Activated T-cell treated with anti-CD3 and anti-CD28 coated beads, Interleukin-2, amount 50 U/mL, for 1 hour (primary cell): ENCODE data around the gene KCNJ6.
A peak's percentile ranks its signal among the peaks of the same experiment; 100 is the strongest.
"Not testable (repeated sequence)": the region's sequence is repeated elsewhere in the genome, so short reads cannot be mapped to it uniquely, and the experiment has no call there.

Source experiments
- DNase-seq: peaks from one replicate; pipeline ENCODE4 v3.0.0-alpha.2; 2020

Gene KCNJ6

GRCh38 chr21:37592496-37592895 lies 323.8 kb downstream of the KCNJ6 start:
- DNase-seq, result no peak

DNA sequence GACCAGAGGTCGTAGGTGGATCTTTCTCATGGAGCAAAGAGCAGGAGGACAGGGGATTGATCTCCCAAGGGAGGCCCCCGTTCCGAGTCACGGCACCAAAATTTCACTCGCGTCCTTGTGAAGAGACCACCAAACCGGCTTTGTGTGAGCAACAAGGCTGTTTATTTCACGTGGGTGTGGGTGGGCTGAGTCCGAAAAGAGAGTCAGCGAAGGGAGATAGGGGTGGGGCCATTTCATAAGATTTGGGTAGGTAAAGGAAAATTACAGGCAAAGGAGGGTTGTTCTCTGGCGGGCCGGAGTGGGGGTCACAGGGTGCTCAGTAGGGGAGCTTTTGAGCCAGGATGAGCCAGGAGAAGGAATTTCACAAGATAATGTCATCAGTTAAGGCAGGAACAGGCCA lies 324.3 kb downstream of the KCNJ6 start:
- DNase-seq, result not testable (repeated sequence)

- not testable (repeated sequence) for DNase-seq
Observed at GRCh38 chr21:37590836-37591235, 325.4 kb downstream of the KCNJ6 start.

- not testable (repeated sequence) for DNase-seq
Observed at GRCh38 chr21:37588644-37589043, 327.6 kb downstream of the KCNJ6 start.

DNA sequence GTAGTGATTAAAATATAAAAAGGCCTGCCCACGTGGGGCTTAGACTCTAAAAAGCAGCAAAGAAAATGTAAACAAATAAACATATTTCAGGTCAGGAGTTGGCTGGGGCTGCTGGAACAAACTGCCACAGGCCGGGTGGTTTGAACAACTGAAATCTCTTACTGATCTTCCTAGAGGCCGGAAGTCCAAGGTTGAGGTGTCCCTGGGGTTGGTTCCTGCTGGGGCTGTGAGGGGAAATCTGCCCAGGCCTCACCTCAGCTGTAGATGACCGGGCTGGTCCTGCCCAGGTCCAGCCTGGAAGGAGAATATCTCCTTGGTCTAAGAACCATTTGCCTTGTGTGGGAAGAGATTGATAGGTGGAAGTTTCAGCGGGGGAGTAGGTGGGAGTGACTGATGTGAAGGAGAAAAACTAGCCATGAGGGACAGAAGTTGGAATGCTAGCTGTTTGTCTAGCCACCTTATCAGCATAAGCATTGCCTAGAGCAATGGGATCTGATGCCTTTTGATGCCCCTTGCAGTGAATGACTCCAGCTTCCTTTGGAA lies 328.6 kb downstream of the KCNJ6 start:
- DNase-seq, result no peak

- no peak for DNase-seq
Observed at GRCh38 chr21:37587203-37587602, 329.1 kb downstream of the KCNJ6 start.

GRCh38 chr21:37582590-37582989 lies 333.7 kb downstream of the KCNJ6 start:
- DNase-seq, result no peak

DNA sequence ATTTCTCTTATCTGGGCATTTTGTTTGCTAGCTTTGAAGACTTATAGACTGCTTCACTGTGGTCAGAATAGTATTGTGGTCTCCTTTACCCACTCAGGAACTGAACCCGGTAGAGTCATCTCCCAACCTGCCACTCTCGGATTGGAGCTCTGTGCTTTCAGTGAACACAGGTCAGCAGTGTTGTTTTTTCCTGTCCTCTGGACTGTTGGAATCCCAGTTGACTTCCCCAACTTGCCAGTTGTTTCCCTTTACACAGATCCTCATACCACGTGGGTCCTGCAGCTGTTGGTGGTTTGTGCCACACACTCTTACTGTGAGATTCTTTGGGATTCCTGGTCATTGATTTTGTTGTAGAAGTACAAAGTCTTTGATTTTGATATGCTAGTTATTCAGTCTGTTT lies 335.6 kb downstream of the KCNJ6 start:
- no peak for DNase-seq

GRCh38 chr21:37579356-37579755 lies 336.9 kb downstream of the KCNJ6 start:
- DNase-seq, result no peak

DNA sequence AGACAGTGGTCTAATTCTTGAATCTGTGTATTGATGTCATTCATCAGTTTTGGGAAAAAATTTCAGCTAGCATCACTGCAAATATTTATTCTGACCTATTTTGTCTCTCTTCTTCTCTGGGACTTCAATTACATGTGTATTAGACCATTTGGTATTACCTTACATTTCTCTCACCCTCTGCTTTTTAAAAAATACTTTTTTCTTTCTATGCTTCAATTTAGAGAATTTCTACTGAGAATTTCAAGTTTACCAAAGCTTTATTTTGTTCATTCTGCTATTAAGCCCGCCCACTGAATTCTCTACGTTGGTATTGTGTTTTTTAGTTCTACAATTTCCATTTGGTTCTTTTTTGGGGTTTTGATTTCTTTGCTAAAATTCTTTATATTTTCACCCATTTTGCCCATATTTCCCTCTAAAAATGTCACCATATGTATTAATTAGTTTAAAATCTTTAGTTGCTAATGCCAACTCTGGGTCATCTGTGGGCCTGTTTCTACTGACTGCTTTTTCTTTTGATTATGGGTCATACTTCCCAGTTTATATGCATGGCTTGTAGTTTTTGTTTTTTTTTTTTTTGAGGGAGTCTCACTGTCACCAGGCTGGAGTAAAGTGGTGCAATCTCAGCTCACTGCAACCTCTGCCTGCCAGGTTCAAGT lies 337.7 kb downstream of the KCNJ6 start:
- DNase-seq, result no peak

DNA sequence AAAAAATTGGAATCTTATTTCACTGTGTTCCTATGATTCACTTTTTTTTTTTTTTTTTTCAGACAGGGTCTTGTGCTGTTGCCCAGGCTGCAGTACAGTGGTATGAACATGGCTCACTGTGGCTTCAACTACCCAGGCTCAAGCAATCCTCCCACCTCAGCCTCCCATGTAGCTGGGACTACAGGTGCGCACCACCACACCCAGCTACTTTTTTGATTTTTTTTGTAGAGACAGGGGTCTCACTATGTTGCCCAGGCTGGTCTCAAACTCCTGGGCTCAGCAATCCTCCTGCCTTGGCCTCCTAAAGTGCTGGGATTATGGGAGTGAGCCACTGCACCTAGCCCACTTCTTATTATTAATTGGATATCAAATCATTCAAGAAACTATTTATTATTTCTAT lies 339.3 kb downstream of the KCNJ6 start:
- DNase-seq, result not testable (repeated sequence)

DNA sequence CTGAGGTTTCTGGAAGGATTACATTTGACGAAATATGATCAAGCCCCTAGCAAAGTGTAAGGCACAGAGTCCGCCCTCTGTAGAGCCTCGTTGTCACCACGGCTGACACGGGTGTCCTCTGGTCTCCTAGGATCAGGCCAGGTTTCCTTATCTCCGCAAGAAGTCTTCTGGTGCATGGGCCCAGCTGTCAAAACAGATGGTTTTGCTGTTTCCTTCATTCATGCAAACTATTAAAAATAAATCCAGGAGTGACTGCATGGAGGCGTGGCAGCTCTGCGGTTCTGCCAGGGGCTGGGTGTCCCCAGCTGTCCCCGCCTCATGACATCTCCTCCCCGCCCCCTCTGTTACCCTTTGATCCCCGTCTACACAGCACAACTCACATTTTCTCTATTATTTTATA lies 340.7 kb downstream of the KCNJ6 start:
- no peak for DNase-seq

GRCh38 chr21:37574751-37575150 lies 341.5 kb downstream of the KCNJ6 start:
- no peak for DNase-seq

DNA sequence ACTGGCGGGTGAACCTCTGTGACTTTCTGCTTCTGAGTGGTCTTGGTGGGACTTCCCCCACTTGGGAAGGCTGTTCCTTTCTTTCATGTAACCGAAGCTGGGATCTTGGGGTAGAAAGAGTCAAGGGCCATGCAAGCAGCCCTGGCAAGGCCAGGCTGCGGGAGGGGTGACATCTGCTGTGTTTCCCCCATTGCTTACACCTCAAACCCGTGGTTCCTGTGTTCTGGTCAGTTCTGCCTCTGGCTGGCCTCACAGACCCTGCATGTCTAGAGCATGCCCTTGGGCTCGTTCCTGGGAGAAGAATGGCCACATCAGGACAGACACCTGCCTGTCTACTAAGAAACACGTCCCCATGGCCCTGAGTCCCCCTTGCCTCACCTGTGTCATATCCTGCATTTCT lies 341.9 kb downstream of the KCNJ6 start:
- DNase-seq, result no peak

DNA sequence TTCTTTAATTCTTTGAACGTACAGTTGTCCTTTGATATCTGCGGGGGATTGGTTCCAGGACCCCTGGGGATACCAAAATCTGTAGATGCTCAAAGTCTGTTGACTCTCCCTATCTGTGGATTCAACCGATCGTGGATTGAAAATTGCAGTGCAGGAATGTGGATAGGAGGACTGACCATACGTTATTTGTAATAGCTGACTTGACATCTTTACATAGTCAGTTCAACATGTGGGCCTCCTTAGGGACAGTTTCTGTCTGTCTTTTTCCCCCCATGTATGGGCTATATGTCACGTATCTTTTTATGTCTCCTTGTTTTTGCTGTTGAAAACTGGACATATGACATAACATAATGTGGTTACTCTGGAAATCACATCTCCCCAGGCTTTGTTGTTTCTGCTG lies 344.8 kb downstream of the KCNJ6 start:
- no peak for DNase-seq

- DNase-seq, result no peak
Observed at GRCh38 chr21:37568916-37569315, 347.3 kb downstream of the KCNJ6 start.

GRCh38 chr21:37568415-37568814 lies 347.8 kb downstream of the KCNJ6 start:
- DNase-seq, result no peak

- DNase-seq, result no peak
Observed at GRCh38 chr21:37566790-37567615, 349.3 kb downstream of the KCNJ6 start.

DNA sequence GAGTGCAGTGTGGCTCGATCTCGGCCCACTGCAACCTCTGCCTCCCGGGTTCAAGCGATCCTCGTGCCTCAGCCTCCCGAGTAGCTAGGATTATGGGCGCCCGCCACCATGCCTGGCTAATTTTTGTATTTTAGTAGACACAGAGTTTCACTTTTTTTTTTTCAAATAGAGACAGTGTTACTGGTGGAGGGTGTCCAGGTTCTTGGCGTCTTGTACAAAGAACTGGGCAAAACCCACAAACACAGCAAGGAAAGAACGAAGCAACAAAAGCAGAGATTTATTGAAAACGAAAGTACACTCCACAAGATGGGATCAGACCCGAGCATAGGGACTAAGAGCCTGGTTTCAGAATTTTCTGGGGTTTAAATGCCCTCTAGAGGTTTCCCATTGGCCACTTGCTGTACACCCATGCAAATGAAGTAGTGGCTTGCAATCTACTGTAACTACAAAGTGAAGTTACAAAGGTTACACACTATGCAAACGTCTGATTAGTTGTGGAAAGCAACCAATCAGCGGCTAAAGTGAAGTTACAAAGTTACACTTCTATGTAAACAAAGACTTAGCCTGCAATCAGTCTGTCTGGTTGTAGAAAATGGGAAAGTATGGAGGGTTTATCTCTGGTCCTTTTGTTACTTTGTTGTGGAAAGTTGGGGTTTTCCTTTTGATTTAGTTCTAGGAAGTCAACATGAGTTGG lies 350.6 kb downstream of the KCNJ6 start:
- no peak for DNase-seq

DNA sequence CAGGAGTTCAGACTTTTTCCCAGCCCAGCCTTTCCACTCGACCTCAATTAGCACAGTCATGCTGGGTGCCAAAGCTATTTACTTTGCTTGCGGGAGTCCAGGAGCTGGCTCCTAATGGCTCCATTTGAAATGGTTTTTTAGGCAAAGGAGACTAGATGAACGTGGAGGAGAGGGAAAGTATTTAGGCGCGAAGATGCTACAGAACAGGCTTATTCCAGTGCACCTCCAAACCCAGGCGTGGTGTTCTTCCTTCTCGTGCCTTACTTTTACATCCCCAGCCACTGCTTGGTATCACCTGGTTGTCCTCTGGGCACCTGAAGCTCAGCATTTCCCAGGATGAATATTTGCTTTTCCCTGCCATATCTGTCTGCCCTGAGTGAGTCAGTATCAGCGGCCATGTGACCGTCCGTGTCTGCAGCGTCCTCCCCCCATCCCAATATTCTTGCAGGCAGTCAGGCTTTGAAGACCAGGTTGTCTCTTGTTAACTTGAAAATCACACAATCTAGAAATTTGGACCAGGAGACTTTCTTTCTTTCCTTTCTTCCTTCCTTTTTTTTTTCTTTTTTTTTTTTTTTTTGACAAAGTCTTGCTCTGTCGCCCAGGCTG lies 351.2 kb downstream of the KCNJ6 start:
- no peak for DNase-seq

- peak; percentile 84 for DNase-seq
Observed at GRCh38 chr21:37564341-37564923, 351.8 kb downstream of the KCNJ6 start.

GRCh38 chr21:37563641-37564340 lies 352.5 kb downstream of the KCNJ6 start:
- peak; percentile 91 for DNase-seq
